Activated CD8-positive, alpha-beta T cell treated with anti-CD3 and anti-CD28 coated beads, Interleukin-2, amount 10 ng/mL, durations not matched to agents 7 days and 5 days (primary cell): Measurements from ENCODE around the gene BIRC6. TPM values are rescaled to one million over a fixed set of nuclear protein-coding genes. Genes with fewer than 3 reads are reported as not detected.

ENCODE experiments used
- ATAC-seq: fragments of 150-1000 bp; cut with Tn5 transposase; one replicate; pipeline ENCODE4 v1.10.0; 2021; ENCODE audit warnings: moderate library complexity
- CTCF ChIA-PET: fragments of 350-600 bp; sonication (Branson Sonifier 250); formaldehyde crosslinking; loops from one replicate; lab custom pipeline; 2021; ENCODE audit warnings: antibody characterized with exemption; lab: Charles Lee
- POLR2A ChIA-PET: fragments of 350-600 bp; sonication (Branson Sonifier 250); formaldehyde crosslinking; loops from one replicate; lab custom pipeline; 2021; ENCODE audit warnings: antibody characterized with exemption; lab: Charles Lee
- DNase-seq: peaks from one replicate; pipeline ENCODE4 v3.0.0-alpha.2; 2020
- H3K27ac Mint-ChIP-seq: one replicate; pipeline ENCODE4 v1.8.0; 2021; ENCODE audit warnings: mild to moderate bottlenecking, mixed read lengths
- H3K27me3 Mint-ChIP-seq: one replicate; pipeline ENCODE4 v1.8.0; 2021; ENCODE audit warnings: low read depth, mixed read lengths
- H3K36me3 Mint-ChIP-seq: one replicate; pipeline ENCODE4 v1.8.0; 2021; ENCODE audit warnings: low read depth, mixed read lengths
- H3K4me1 Mint-ChIP-seq: one replicate; pipeline ENCODE4 v1.8.0; 2021; ENCODE audit warnings: low read depth, mixed read lengths
- H3K4me3 Mint-ChIP-seq: one replicate; pipeline ENCODE4 v1.8.0; 2021; ENCODE audit warnings: mild to moderate bottlenecking, mixed read lengths
- H3K9me3 Mint-ChIP-seq: one replicate; pipeline ENCODE4 v1.8.0; 2022; ENCODE audit warnings: mixed read lengths; ENCODE audit not compliant: insufficient read depth
- total RNA-seq, 2 experiments: library from RNA; stranded (reverse); gene quantifications; one replicate each; pipeline ENCODE4 v1.2.3, GENCODE V29; 2021

Gene BIRC6
- total RNA-seq, 2 experiments from 2014 or later = 105 to 106 TPM

DNA sequence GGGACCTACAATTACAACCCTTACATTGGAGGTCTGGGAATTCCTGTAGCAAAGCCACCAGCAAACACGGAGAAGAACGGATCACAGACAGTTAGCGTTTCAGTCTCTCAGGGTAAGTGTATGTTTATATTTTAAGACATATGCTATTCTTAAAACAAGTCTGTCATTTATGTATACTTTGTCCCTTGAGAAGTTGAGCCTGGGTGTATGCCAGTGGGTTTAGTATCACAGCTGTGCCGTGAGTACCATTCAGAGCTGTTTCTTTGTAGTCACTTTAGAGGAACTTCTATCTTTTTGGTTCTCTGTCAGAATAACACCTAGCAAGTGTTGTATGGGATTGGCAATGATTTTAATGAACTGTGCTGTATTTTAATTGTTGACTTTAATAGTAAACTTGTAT is 125.6 kb downstream of the BIRC6 start:
- no peaks in the 10 kb centered on the region for H3K9me3 Mint-ChIP-seq
- CTCF ChIA-PET = no interaction called here
- ATAC-seq (no peak), DNase-seq (no peak)
- H3K36me3 Mint-ChIP-seq = peaks cover 53% of the 10 kb centered on the region
- H3K4me1 Mint-ChIP-seq = no peaks in the 10 kb centered on the region
- H3K27me3 Mint-ChIP-seq = no peaks in the 10 kb centered on the region
- POLR2A ChIA-PET = no interaction called here
- H3K4me3 Mint-ChIP-seq = no peak overlapping the region
- no peak overlapping the region for H3K27ac Mint-ChIP-seq

DNA sequence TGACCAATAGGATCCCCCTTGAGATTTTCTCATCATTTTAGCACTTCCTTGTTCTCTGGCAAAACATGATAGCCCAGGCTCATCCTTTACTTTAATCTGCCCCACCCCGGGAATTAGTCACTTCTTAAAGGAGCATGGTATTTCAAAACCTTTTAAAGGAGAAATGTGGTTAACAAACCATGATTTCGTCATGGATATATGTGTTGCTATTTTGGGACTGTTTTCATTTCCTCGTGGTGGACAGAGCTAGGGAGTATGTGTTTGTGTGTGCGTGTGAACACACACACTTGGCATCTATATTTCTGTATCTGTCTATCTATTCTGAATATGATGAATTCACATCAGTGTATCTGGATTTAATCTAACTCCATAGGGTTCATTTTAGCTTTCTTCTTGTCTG is 128.1 kb downstream of the BIRC6 start:
- Mint-ChIP-seq H3K27me3 (no peaks in the 10 kb centered on the region), H3K9me3 (no peaks in the 10 kb centered on the region), H3K36me3 (peaks cover 49% of the 10 kb centered on the region), H3K4me1 (no peaks in the 10 kb centered on the region), H3K27ac (no peak overlapping the region), H3K4me3 (no peak overlapping the region)
- ATAC-seq (no peak), DNase-seq (no peak)
- POLR2A ChIA-PET = no interaction called here
- CTCF ChIA-PET = no interaction called here

GRCh38 chr2:32485399-32485798 is 128.6 kb downstream of the BIRC6 start:
- ChIA-PET CTCF (no interaction called here), POLR2A (no interaction called here)
- H3K9me3 Mint-ChIP-seq = no peaks in the 10 kb centered on the region
- H3K36me3 Mint-ChIP-seq = peaks cover 46% of the 10 kb centered on the region
- DNase-seq = no peak
- H3K4me1 Mint-ChIP-seq = no peaks in the 10 kb centered on the region
- no peak overlapping the region for H3K27ac Mint-ChIP-seq
- no peaks in the 10 kb centered on the region for H3K27me3 Mint-ChIP-seq
- H3K4me3 Mint-ChIP-seq = no peak overlapping the region
- no peak for ATAC-seq

DNA sequence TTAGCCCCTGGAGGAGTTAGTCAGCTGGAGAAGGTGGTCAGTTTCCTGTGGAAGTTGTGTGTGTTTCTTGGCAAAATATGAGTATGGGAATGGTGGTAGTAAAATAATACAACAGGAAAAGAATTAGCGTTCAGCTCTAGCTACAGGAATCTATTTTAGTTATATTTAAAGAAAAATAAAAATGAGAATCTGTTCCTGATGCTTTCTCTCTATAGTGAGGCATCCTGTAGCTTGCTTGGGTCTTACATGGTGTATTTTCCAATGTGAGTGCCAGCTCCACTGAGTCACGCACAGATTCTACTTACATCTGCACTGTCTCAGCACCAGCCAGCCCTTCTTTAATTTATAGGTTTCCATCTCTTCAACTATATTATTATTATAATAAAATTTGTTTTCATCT is 132.2 kb downstream of the BIRC6 start:
- CTCF ChIA-PET = no interaction called here
- H3K36me3 Mint-ChIP-seq = peaks cover 36% of the 10 kb centered on the region
- no peaks in the 10 kb centered on the region for H3K9me3 Mint-ChIP-seq
- no peaks in the 10 kb centered on the region for H3K27me3 Mint-ChIP-seq
- no peak overlapping the region for H3K27ac Mint-ChIP-seq
- DNase-seq = no peak
- ATAC-seq = no peak
- no peaks in the 10 kb centered on the region for H3K4me1 Mint-ChIP-seq
- POLR2A ChIA-PET = no interaction called here
- no peak overlapping the region for H3K4me3 Mint-ChIP-seq

DNA sequence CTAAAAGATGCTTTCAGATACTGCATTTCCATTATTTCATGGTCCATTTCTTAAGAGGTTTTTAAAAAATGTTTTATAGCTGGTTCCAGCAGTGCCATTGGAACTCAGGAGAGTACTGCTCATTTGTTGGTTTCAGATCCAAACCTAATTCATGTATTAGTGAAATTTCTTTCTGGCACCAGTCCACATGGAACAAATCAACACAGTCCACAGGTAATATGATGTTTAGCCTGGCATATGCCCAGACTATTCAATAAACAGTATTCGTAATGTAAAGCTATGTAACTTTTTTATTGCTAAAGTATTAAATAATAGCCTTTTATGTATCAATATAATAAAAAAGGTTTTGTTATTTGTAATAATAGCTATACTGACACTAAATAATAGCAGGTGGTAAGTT is 134.5 kb downstream of the BIRC6 start:
- Mint-ChIP-seq H3K27ac (no peak overlapping the region), H3K4me3 (no peak overlapping the region)
- POLR2A ChIA-PET = interaction anchor here (0.8 kb wide), 1 partner anchor 10 kb away, joined by 4 read pairs; no protein-coding TSS in a partner anchor

GRCh38 chr2:32495139-32495538 is 138.3 kb downstream of the BIRC6 start:
- Mint-ChIP-seq H3K9me3 (no peaks in the 10 kb centered on the region), H3K4me1 (no peaks in the 10 kb centered on the region), H3K27ac (no peak overlapping the region), H3K27me3 (no peaks in the 10 kb centered on the region), H3K4me3 (no peak overlapping the region), H3K36me3 (peaks cover 30% of the 10 kb centered on the region)
- CTCF ChIA-PET = no interaction called here
- POLR2A ChIA-PET = interaction anchor here (0.6 kb wide), 1 partner anchor 143 kb away, joined by 4 read pairs; no protein-coding TSS in a partner anchor
- no peak for ATAC-seq
- no peak for DNase-seq

More for the DNA sequence above, 134.5 kb downstream of the BIRC6 start:
- ATAC-seq = no peak
- Mint-ChIP-seq H3K36me3 (peaks cover 24% of the 10 kb centered on the region), H3K27me3 (no peaks in the 10 kb centered on the region), H3K9me3 (no peaks in the 10 kb centered on the region), H3K4me1 (no peaks in the 10 kb centered on the region)
- CTCF ChIA-PET = no interaction called here
- no peak for DNase-seq

DNA sequence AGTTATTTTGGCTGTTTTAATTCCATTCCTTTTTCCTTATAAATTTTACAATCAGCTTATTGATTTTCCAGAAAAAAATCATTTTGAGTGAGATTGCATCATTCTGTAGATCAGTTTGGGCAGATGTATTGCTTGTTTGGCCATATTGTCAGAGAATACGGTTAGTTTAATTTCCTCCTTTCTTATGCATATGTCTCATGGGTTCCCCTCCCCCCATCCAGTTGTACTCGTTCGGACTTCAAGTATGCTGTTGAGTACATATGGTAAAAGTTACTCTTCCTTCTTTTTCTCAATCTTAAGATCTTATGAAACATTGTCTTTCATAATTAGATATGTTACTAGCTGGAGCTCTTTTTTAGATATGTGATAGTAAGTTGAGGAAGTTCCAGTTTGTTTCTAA is 139.8 kb downstream of the BIRC6 start:
- Mint-ChIP-seq H3K9me3 (no peaks in the 10 kb centered on the region), H3K4me1 (no peaks in the 10 kb centered on the region), H3K36me3 (peaks cover 31% of the 10 kb centered on the region), H3K27me3 (no peaks in the 10 kb centered on the region), H3K4me3 (no peak overlapping the region), H3K27ac (no peak overlapping the region)
- POLR2A ChIA-PET = no interaction called here
- CTCF ChIA-PET = no interaction called here
- DNase-seq (no peak), ATAC-seq (no peak)

DNA sequence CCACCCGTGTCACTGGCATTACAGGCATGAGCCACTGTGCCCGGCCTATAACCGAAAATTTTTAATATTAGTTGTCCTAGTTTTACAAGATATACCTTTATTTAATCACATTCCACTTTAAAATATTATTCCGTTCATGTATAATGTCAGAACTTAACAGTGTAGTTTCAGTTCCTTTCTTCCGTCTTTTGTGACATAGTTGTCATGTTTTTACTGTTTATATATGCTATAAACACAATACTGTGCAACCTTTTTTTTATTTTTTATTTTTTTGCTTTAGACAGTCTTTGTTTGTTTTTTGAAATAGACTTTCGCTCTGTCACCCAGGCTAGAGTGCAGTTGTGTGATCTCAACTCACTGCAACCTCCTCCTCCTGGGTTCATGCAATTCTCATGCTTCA is 141.5 kb downstream of the BIRC6 start:
- ATAC-seq (no peak), DNase-seq (no peak)
- no peaks in the 10 kb centered on the region for H3K27me3 Mint-ChIP-seq
- POLR2A ChIA-PET = no interaction called here
- CTCF ChIA-PET = interaction anchor here (1.7 kb wide), 1 partner anchor 69 kb away, joined by 4 read pairs; no protein-coding TSS in a partner anchor
- no peaks in the 10 kb centered on the region for H3K9me3 Mint-ChIP-seq
- H3K4me1 Mint-ChIP-seq = no peaks in the 10 kb centered on the region
- no peak overlapping the region for H3K27ac Mint-ChIP-seq
- no peak overlapping the region for H3K4me3 Mint-ChIP-seq
- H3K36me3 Mint-ChIP-seq = peaks cover 37% of the 10 kb centered on the region

DNA sequence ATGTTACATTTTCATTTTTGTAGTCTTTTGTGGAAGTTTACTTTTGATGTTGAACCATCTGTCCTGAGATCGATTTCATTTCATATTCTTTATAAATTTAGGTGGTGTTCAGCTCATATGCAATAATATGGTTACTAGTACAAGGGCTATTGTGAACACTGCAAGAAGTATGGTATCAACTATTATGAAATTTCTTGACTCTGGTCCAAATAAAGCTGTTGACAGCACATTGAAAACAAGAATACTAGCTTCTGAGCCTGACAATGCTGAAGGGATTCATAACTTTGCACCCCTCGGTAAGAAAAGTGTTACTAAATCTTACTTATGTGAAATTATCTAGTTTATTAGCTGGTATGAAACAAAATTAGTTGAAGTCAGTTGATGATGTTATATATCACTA is 146.1 kb downstream of the BIRC6 start:
- ChIA-PET CTCF (no interaction called here), POLR2A (interaction anchor here (0.7 kb wide), 1 partner anchor 118 kb away, joined by 3 read pairs; no protein-coding TSS in a partner anchor)
- ATAC-seq (no peak), DNase-seq (no peak)
- no peak overlapping the region for H3K27ac Mint-ChIP-seq
- no peaks in the 10 kb centered on the region for H3K27me3 Mint-ChIP-seq
- H3K4me1 Mint-ChIP-seq = no peaks in the 10 kb centered on the region
- H3K4me3 Mint-ChIP-seq = no peak overlapping the region
- H3K36me3 Mint-ChIP-seq = peaks cover 36% of the 10 kb centered on the region
- H3K9me3 Mint-ChIP-seq = no peaks in the 10 kb centered on the region

DNA sequence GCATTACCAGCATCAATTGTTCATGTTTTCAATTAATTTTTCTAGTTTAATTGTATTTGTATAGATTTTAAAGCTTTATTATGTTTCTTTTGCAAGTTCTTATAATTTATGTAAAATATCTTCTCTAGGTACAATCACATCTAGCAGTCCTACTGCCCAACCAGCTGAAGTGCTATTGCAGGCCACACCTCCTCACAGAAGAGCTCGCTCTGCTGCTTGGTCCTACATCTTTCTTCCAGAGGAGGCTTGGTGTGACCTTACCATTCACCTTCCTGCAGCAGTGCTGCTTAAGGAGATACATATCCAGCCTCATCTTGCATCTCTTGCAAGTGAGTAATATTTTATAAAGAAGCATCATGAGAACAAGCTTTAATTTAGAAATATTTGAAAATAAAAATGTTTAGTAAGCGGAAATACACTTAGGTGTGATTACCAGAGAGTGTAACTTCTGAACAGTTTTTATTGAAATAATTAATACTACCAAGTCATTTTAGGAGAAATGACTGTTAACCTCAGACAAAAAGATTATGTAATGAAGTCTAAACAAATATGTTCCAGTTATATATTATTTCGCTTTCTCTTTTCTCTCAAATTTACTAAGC is 148.2 kb downstream of the BIRC6 start:
- ATAC-seq (no peak), DNase-seq (no peak)
- H3K27me3 Mint-ChIP-seq = no peaks in the 10 kb centered on the region
- peak overlapping the region; percentile 22 for H3K27ac Mint-ChIP-seq
- no peaks in the 10 kb centered on the region for H3K9me3 Mint-ChIP-seq
- CTCF ChIA-PET = interaction anchor here (1.1 to 1.3 kb wide), 3 partner anchors 11 to 14 kb away, joined by 3 read pairs; no protein-coding TSS in a partner anchor
- POLR2A ChIA-PET = no interaction called here
- H3K4me1 Mint-ChIP-seq = no peaks in the 10 kb centered on the region
- peaks cover 40% of the 10 kb centered on the region for H3K36me3 Mint-ChIP-seq
- H3K4me3 Mint-ChIP-seq = no peak overlapping the region

GRCh38 chr2:32506446-32506845 is 149.6 kb downstream of the BIRC6 start:
- CTCF ChIA-PET = interaction anchor here (1.0 kb wide), 1 partner anchor 13 kb away, joined by 3 read pairs; no protein-coding TSS in a partner anchor
- Mint-ChIP-seq H3K9me3 (no peaks in the 10 kb centered on the region), H3K36me3 (peaks cover 41% of the 10 kb centered on the region), H3K27ac (no peak overlapping the region), H3K27me3 (no peaks in the 10 kb centered on the region), H3K4me3 (no peak overlapping the region), H3K4me1 (no peaks in the 10 kb centered on the region)
- no peak for ATAC-seq
- POLR2A ChIA-PET = no interaction called here
- DNase-seq = no peak

- peaks cover 46% of the 10 kb centered on the region for H3K36me3 Mint-ChIP-seq
- H3K27ac Mint-ChIP-seq = no peak overlapping the region
- no peaks in the 10 kb centered on the region for H3K9me3 Mint-ChIP-seq
- DNase-seq (no peak), ATAC-seq (no peak)
- no peak overlapping the region for H3K4me3 Mint-ChIP-seq
- no peaks in the 10 kb centered on the region for H3K27me3 Mint-ChIP-seq
- ChIA-PET POLR2A (no interaction called here), CTCF (interaction anchor here (1.1 kb wide), 1 partner anchor 10 kb away, joined by 3 read pairs; no protein-coding TSS in a partner anchor)
- no peaks in the 10 kb centered on the region for H3K4me1 Mint-ChIP-seq
Observed at GRCh38 chr2:32514946-32515345, 158.1 kb downstream of the BIRC6 start.
